Breast epithelium (tissue), 4 donors: ENCODE results near the gene NAV3. TPM values are rescaled to one million over a fixed set of nuclear protein-coding genes. Genes with fewer than 3 reads are reported as not detected.

Source experiments
- DNase-seq, 2 donors: peaks; one replicate each; pipeline ENCODE4 v3.0.0-alpha.2; 2019; ENCODE audit warnings: low spot score in 2 of 2
- H3K27ac ChIP-seq, 2 donors: fragments of 200-600 bp; sonication (generic) in 1 of 2; one replicate each; pipeline ENCODE4 v1.5.1; 2016 to 2019; ENCODE audit warnings: mild to moderate bottlenecking in 1 of 2
- H3K27me3 ChIP-seq, 2 donors: fragments of 200-600 bp; sonication (generic) in 1 of 2; one replicate each; pipeline versions ENCODE4 v1.5.1 to v1.6.0; 2017 to 2019; ENCODE audit warnings: control low read depth in 1 of 2, mild to moderate bottlenecking in 1 of 2
- H3K36me3 ChIP-seq: fragments of 200-600 bp; one replicate; pipeline ENCODE4 v1.5.1; 2019
- H3K4me1 ChIP-seq, 2 donors: fragments of 200-600 bp; sonication (generic); one replicate each; pipeline ENCODE4 v1.5.1; 2016 to 2019; ENCODE audit warnings: control low read depth in 1 of 2
- H3K4me3 ChIP-seq, 3 donors: fragments of 200-600 bp; sonication (generic); 1 replicate in 2 of 3; 2 replicates in 1 of 3; pipeline ENCODE4 v1.5.1; 2016 to 2019; ENCODE audit warnings: mild to moderate bottlenecking in 3 of 3, moderate library complexity in 2 of 3
- H3K9me3 ChIP-seq, 2 donors: fragments of 200-600 bp; sonication (generic) in 1 of 2; one replicate each; pipeline ENCODE4 v1.5.1; 2016 to 2019; ENCODE audit warnings: control low read depth in 1 of 2
- POLR2A ChIP-seq: fragments of 450-650 bp; IDR thresholded peaks from one replicate; pipeline ENCODE4 v1.6.1; 2016; ENCODE audit warnings: antibody characterized with exemption, mild to moderate bottlenecking, moderate library complexity
- POLR2AphosphoS5 ChIP-seq, 3 donors: sonication (generic); formaldehyde crosslinking; IDR thresholded peaks; one replicate each; pipeline ENCODE4 v1.6.1; 2017; ENCODE audit warnings: antibody characterized with exemption in 3 of 3
- intact Hi-C: fragments of 100-400 bp; cut with DNase I; formaldehyde crosslinking; loops from one replicate; pipeline ENCODE4 v1.15.1; 2023; ENCODE audit warnings: low total_unique reads
- total RNA-seq, 3 donors: library from RNA; depleted of rRNA; stranded (reverse); fragments of >200 nt; gene quantifications; one replicate each; pipeline ENCODE4 v1.1.0, GENCODE V29; 2016
- TF ChIP-seq, protein P1 (sequence below), 3 donors: fragments of 450-650 bp; IDR thresholded peaks; one replicate each; pipeline ENCODE4 v1.5.1; 2016 to 2017; ENCODE audit warnings: antibody characterized with exemption in 3 of 3, mild to moderate bottlenecking in 3 of 3, moderate library complexity in 3 of 3

NAV3 gene
- total RNA-seq, 3 donors from 2014 or later: 25.6 to 46.1 (median 41.1) TPM

DNA sequence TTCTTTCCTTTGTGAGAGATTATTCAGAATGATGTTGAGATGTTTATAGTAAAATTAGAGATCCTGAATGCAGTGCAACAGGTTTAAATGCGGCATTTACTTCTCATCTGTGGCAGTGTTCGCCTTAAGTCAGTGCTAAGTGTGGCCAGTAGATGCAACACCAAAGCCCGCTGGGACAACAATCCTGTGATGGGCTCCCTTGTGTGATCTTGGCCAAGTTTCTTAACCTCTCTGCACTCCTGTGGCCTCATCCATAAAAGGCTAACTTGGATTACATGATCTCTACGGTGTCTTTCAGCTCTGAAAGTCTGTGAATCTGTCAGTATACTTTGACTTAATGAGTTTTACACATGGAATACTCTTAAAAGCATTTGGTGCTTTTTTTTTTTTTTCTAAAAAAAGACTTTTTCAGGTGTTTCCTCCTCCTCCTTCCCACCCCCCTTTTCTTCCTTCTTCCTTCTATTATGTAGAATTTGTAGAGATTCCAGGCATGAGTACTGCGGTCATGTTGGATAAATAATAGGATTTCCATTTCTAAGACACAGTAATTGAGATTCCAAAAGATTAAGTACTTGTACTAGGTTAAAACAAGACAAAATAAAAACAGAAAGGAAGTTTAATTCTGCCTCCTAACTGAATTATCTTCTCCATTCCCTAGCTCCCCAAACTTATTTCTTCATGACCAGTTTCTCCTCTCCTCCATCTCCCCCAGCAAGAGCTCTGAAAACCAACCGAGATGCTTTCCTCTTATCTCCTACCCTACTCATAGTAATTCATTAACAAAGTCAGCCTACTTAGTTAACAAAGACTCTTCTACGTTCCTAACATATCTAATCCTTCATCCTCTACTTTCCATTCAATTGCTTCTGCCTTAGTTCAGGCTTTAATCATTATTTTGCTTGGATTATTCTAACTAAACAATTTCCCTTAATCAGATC, 42.2 kb upstream of the NAV3 start:
- H3K4me3 ChIP-seq: no peak overlapping the region
- no peaks in the 10 kb centered on the region for H3K27me3 ChIP-seq
- TF ChIP-seq POLR2A: no peak
- TF ChIP-seq, protein P1, sequence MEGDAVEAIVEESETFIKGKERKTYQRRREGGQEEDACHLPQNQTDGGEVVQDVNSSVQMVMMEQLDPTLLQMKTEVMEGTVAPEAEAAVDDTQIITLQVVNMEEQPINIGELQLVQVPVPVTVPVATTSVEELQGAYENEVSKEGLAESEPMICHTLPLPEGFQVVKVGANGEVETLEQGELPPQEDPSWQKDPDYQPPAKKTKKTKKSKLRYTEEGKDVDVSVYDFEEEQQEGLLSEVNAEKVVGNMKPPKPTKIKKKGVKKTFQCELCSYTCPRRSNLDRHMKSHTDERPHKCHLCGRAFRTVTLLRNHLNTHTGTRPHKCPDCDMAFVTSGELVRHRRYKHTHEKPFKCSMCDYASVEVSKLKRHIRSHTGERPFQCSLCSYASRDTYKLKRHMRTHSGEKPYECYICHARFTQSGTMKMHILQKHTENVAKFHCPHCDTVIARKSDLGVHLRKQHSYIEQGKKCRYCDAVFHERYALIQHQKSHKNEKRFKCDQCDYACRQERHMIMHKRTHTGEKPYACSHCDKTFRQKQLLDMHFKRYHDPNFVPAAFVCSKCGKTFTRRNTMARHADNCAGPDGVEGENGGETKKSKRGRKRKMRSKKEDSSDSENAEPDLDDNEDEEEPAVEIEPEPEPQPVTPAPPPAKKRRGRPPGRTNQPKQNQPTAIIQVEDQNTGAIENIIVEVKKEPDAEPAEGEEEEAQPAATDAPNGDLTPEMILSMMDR (IDR thresholded peaks at IDR 0.05): no peak
- no peaks in the 10 kb centered on the region for H3K36me3 ChIP-seq
- DNase-seq: no peak
- intact Hi-C loops: no loop called here
- no peaks in the 10 kb centered on the region for H3K4me1 ChIP-seq
- no peaks in the 10 kb centered on the region for H3K9me3 ChIP-seq
- no peak overlapping the region for H3K27ac ChIP-seq

DNA sequence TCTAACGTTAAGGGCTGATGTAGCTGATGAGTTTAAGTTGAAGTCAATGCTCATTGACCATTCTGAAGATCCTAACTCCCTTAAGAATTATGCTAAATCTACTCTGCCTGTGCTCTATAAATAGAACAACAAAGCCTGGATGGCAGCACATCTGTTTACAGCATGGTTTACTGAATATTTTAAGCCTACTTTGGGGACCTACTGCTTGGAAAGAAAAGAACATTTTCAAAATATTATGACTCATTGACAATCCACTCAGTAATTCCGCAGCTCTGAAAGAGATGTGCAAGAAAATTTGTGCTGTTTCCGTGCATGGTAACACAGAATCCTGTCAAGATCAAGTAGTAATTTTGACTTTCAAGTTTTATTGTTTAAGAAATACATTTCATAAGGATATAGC, 35.0 kb upstream of the NAV3 start:
- no peak for DNase-seq
- TF ChIP-seq POLR2AphosphoS5 (IDR thresholded peaks at IDR 0.05) (no peak), POLR2A (no peak)
- TF ChIP-seq, protein P1 (IDR thresholded peaks at IDR 0.05): no peak
- H3K27me3 ChIP-seq: no peaks in the 10 kb centered on the region
- no peak overlapping the region for H3K27ac ChIP-seq
- H3K36me3 ChIP-seq: no peaks in the 10 kb centered on the region
- intact Hi-C loops: no loop called here
- no peak overlapping the region for H3K4me3 ChIP-seq
- H3K4me1 ChIP-seq: no peaks in the 10 kb centered on the region
- H3K9me3 ChIP-seq: no peaks in the 10 kb centered on the region

DNA sequence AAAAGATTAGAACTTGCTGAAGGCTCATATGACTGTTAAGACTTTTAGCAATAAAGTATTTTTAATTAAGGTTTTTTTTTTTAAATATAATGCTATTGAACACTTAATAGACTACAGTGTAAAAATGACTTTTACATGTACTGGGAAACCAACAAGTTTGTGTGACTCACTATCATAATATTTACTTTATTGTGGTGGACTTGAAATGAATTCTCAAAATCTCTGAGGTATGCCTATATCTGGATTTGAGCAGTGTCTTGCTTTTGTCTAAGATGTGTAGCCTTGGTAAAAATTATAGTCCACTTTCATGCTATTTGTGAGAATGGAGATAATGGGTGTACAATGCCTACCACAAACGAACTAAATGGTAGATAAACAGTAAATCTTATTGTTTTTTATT, 33.9 kb upstream of the NAV3 start:
- Histone ChIP-seq H3K4me3 (no peak overlapping the region), H3K9me3 (no peaks in the 10 kb centered on the region), H3K36me3 (no peaks in the 10 kb centered on the region), H3K27me3 (no peaks in the 10 kb centered on the region), H3K27ac (no peak overlapping the region), H3K4me1 (no peaks in the 10 kb centered on the region)
- TF ChIP-seq POLR2AphosphoS5 (IDR thresholded peaks at IDR 0.05): no peak
- TF ChIP-seq POLR2A: no peak
- TF ChIP-seq, protein P1 (IDR thresholded peaks at IDR 0.05): no peak
- no peak for DNase-seq
- intact Hi-C loops: no loop called here

DNA sequence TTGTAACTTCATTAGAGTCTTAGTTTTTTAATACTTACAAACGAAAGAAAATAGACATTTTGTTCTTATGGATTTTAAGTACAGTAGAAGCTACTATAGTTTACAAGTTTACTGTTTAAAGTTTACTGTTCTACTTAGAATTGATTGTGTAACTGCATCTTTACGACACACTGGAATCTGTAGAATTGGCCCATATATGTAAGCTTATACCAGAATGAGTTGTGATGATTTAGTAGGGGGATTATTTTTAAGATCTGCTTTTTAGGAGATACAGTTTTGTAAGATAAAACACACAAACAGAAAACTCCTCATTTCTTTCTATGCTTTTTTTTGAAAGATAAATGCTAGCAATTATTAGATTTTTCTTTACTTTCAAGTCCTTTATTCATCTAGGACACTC, 30.2 kb upstream of the NAV3 start:
- H3K27me3 ChIP-seq: no peaks in the 10 kb centered on the region
- no peak for DNase-seq
- no peak overlapping the region for H3K27ac ChIP-seq
- peaks cover 0 to under 1% of the 10 kb centered on the region in 2 donors for H3K9me3 ChIP-seq
- no peak overlapping the region for H3K4me3 ChIP-seq
- H3K36me3 ChIP-seq: no peaks in the 10 kb centered on the region
- TF ChIP-seq POLR2A: no peak
- TF ChIP-seq, protein P1 (IDR thresholded peaks at IDR 0.05): no peak
- TF ChIP-seq POLR2AphosphoS5 (IDR thresholded peaks at IDR 0.05): no peak
- no peaks in the 10 kb centered on the region for H3K4me1 ChIP-seq
- intact Hi-C loops: no loop called here

DNA sequence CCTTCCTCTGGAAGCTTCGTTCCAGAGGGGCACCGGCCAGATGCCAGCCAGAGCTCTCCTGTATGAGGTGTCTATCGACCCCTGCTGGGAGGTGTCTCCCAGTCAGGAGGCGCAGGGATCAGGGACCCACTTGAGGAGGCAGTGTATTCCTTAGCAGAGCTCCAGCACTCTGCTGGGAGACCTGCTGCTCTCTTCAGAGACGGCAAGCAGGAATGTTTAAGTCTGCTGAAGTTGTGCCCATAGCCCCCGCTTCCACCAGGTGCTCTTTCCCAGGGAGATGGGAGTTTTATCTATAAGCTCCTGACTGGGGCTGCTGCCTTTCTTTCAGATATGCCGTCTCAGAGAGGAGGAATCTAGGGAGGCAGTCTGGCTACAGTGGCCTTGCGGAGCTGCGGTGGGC, 22.2 kb upstream of the NAV3 start:
- no peak for DNase-seq
- Histone ChIP-seq H3K4me3 (no peak overlapping the region), H3K27ac (no peak overlapping the region), H3K27me3 (no peaks in the 10 kb centered on the region), H3K9me3 (peaks cover 0 to 10% of the 10 kb centered on the region in 2 donors), H3K36me3 (no peaks in the 10 kb centered on the region), H3K4me1 (no peaks in the 10 kb centered on the region)
- no peak for TF ChIP-seq POLR2AphosphoS5 (IDR thresholded peaks at IDR 0.05)
- TF ChIP-seq, protein P1 (IDR thresholded peaks at IDR 0.05): no peak
- TF ChIP-seq POLR2A: no peak
- intact Hi-C loops: no loop called here
